NCI-H2171 (cell line): ENCODE data around the gene ILK.
A peak's percentile ranks its signal among the peaks of the same experiment; 100 is the strongest.

Experiments
- DNase-seq: peaks from one replicate; lab custom pipeline; 2025; lab: John Stamatoyannopoulos, UW

Gene ILK

DNA sequence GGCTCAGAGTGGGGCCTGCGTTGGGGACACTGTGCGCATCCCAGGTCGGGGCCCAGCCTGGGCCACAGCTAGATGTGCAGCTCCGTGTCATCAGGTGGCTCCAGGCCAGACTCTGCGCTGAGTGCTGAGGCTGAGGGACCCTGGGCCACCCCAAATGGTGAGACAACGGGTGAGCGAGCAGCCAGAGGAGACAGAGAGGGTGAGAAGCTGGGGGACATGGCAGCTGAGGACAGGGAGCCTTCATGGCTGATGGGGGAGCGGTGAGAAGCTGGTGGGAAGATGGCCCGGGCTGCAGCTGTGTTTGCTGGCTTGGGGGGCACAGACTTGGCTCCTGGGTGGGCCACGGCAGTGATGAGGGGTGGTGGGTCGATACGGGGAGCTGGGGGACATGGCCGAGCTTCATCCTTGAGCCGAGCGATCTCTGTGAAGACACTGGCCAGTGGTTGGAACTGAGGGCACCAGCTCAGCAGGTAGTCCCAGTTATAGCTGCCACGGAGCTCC lies 18.2 kb downstream of the ILK start:
- no peak for DNase-seq

GRCh38 chr11:6622261-6623171 lies 18.9 kb downstream of the ILK start:
- no peak for DNase-seq

- DNase-seq: no peak
Measured at GRCh38 chr11:6623391-6624363, 20.1 kb downstream of the ILK start.

- no peak for DNase-seq
Measured at GRCh38 chr11:6625156-6625831, 21.7 kb downstream of the ILK start.

GRCh38 chr11:6625832-6626420 lies 22.4 kb downstream of the ILK start:
- no peak for DNase-seq

DNA sequence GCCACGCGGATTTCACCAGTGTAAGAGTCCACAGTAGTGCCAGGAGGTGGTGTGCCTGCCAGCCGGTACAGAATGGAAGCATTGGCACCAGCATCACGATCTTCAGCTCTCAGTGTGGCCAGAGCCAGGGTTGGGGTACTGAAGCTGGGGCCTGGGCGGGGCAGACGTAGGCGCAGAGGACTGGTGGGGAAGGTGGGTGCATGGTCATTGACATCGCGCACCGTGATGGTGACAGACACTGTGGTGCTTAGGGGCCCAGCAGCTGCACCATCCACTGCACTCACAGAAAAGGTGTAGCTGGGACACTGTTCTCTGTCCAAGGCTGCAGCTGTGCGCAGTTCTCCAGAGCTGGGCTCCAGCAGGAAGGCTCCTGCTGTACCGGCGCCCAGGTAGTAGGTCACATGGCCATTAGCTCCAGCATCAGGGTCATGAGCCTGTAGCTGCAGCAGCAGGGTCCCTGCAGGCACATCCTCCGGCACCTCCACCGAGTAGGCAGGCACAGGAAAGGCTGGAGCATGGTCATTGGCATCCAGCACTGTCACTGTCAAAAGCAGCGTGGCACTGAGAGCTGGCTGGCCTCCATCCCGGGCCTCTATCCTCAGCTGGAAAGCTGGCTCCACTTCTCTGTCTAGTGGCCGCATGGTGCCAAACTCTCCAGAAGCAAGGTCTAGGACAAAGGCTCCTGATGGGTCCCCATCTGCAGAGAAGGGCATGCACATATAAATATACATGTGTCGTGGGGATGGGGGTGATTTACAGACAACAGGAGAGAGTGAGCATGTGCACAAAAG lies 23.6 kb downstream of the ILK start:
- no peak for DNase-seq

- DNase-seq: no peak
Measured at GRCh38 chr11:6627762-6628241, 24.2 kb downstream of the ILK start.

- DNase-seq: no peak
Measured at GRCh38 chr11:6628526-6628925, 25.0 kb downstream of the ILK start.

- DNase-seq: no peak
Measured at GRCh38 chr11:6629573-6629891, 26.0 kb downstream of the ILK start.

DNA sequence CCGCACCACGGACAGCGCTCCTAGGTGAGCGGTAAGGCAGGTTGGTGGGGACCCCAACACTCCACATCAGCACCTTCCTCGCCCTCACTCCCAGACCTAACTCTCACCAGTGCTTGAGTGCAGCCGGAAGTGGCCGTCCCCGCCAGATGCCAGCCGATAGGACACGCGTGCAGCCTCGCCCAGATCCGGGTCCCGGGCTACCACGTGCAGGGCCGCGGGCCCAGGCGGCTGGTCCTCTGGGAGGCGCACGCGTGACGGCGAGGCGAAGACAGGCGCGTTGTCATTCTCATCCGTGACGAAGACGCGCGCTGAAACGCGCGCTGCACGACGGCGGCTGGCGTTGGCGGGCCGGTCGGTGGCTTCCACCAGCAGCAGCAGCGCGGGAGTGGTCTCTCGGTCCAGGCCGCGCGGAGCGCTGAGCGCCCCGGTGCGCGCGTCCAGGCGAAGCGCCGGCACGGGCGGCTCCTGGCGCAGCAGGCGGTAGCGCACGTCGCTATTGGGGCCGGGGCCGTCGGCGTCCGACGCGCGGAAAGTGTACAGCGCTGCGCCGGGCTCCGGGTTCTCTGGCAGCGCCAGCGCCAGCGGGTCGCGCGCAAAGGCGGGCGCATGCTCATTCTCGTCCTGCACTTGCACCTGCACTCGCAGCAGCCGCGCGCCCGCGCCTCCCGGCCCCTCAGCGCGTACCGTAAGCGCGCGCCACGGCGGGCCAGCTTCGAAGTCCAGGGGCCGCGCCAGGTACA lies 26.5 kb downstream of the ILK start:
- peak; percentile 41 for DNase-seq

DNA sequence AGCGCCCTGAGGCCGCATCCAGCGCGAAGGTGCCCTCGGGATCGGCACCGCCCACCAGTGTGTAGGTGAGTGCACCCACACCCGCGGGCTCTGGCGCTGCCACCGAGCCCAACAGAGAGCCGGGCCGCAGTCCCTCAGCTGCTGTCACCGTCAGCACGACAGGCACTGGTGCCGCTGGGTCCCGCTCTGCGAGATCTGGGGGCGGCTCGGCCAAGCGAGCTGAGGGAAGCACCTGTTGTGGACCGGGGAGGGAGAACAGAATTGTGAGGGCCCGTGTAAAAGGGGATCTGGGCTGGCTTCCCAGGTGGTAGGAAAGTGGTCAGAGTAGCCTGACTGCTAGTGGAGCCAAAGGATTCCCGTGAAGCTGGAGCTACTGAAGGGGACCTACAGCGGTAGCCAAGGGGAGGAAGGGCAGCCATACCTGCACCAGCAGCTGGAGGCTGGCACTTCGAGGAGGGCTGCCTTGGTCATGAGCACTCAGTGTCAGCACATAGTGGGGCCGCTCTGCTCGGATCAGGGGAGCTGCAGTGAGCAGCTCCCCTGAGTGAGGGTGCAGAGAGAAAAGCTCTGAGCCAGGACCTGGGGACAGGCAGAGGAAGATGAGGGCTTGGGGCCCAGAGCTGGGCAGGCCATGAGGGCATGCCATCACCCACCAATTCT lies 27.2 kb downstream of the ILK start:
- no peak for DNase-seq

GRCh38 chr11:6631361-6631890 lies 27.9 kb downstream of the ILK start:
- no peak for DNase-seq

DNA sequence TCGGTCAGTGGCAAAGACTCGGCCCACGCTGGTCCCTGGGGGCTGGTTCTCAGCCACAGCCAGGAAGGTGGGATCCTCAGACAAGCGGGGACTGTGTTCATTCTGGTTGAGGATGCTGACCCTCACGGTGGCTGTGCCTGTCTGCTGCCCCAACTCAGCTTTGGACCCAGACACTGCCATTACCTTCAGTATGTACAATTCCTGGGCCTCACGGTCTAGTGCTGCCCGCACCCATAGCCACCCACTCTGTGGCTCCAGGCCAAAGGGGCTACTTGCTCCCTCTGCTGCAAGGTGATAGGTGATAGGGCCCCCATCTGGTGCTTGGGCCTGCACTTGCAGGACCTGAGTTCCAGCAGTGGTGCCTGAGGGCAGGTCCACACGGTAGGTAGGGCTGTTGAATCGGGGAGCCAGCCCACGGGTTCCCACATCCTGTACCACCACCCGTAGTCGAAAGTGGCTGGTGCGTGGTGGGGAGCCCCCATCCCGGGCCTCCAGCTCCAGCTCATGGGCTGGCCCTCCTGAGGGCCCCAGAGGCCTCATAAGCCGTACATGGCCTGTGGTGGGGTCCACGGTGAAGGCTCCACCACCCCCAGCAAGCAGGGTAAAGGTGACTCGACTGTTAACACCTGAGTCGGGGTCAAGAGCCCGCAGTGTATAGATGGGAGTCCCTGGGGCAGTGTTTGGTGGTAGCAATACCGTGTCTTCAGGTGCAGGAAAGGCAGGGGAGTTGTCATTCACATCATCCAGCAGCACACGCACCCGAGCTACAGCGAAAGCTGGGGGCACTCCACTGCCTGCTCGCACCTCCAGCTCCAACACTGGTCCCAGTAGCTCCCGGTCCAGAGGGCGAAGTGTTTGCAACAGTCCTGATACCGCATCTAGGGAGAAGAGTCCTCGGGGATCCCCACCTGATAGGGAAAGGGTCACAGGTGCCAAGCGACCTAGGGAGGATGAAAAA lies 28.8 kb downstream of the ILK start:
- DNase-seq: no peak

- no peak for DNase-seq
Measured at GRCh38 chr11:6633422-6634408, 30.1 kb downstream of the ILK start.

GRCh38 chr11:6634534-6634933 lies 31.0 kb downstream of the ILK start:
- no peak for DNase-seq

DNA sequence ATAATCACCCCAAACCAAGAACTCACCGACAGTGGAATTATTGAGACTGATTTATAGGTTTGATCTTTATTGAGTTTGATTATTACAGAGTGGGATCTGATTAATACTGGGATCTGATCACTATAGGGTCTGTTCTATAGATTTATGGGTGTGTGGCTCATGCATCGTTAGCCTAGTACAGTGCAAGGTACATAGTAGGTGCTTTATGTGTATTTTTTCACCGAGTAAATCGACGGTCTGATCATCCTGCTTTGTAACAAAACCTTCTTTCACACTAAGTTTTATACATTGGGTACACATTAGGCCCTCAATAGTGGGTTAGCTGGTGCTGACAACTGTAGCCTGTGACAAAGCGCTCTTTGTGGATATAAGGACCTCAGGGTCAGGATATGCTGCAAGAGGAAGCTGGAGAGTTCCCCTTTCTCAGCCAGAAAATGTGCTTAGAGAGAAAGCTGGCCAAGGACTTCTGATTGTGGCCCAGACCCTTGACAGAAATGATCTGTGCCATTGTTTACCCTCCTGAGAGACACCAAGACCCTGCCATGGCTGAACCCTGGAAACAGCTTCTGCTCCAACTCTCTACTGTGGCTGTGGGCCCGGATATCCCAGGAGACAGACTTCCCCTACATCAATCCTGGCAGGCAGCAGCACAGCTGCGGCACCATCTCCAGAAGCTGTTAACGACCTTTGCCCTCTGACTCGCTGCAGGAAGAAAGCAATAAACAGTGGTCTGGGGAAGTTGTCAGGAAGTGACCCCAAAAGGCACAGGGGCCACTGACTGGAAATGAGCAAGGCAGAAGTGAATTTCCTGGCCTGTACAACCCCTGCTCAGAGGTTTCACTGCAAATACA lies 31.7 kb downstream of the ILK start:
- DNase-seq: no peak
